Stimulated activated CD8-positive, alpha-beta memory T cell treated with anti-CD3 and anti-CD28 coated beads, Interleukin-15, amount 100 ng/mL, for 1 hour (primary cell): ENCODE data around the gene CTPS2.

Experiments
- DNase-seq: peaks from one replicate; pipeline ENCODE4 v3.0.0-alpha.2; 2020; ENCODE audit warnings: low read depth

The CTPS2 gene

DNA sequence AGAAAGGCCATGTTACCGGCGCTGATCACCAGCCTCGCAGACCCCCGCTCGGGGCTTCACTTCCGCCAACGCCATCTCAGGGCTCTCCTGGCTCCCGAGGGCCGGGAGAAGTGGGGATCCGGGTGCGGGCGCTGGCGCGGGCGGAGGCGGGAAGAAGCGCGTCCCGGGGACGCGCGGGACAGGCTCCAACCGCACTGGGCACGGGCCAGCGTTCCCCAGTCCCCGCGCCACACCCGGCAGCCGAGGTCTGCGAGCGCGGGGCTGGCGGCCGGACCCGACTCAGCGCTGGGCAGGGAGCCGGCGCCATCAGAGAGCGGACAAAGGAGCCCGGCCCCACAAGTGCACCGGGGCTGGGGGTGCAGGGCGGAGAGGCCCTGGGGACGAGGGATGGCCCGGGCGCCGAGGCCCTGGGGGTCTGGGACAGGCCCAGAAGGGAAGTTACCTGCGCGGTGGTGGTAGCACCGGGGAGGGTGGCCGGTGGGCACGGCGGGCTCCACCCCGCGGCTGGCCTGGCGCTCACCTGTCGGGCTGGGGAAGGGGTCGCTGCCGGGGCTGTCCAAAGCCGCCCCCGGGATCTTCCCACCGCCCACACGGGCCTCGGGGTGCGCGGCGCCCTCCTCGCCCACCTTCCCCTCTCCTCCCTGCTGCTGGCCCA lies 449 bp downstream of the CTPS2 start:
- DNase-seq = no peak

GRCh38 chrX:16711219-16711811 lies 1.2 kb downstream of the CTPS2 start:
- no peak for DNase-seq

DNA sequence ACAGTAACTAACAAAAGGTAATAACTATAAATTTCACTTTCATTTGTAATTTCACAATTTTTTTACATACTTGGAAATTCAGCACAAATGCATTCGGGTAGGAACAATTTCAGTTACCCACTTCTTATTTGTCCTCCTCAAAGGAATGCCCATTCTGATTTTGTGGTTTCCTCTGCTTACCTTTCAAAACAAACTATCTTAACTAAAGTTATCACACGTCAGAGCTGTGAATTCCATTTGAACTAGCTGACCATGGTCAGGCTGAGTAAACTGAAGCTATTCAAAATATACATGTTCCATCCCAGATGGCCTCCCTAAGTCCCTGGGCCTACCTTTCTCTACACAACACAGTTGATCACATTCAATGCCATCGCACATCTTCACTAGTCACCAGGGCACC lies 4.5 kb downstream of the CTPS2 start:
- no peak for DNase-seq

GRCh38 chrX:16705370-16705769 lies 7.1 kb downstream of the CTPS2 start:
- DNase-seq = no peak

GRCh38 chrX:16702700-16703599 lies 9.5 kb downstream of the CTPS2 start:
- no peak for DNase-seq

GRCh38 chrX:16700734-16701133 lies 11.7 kb downstream of the CTPS2 start:
- no peak for DNase-seq

- DNase-seq = no peak
Measured at GRCh38 chrX:16699389-16699788, 13.1 kb downstream of the CTPS2 start.

DNA sequence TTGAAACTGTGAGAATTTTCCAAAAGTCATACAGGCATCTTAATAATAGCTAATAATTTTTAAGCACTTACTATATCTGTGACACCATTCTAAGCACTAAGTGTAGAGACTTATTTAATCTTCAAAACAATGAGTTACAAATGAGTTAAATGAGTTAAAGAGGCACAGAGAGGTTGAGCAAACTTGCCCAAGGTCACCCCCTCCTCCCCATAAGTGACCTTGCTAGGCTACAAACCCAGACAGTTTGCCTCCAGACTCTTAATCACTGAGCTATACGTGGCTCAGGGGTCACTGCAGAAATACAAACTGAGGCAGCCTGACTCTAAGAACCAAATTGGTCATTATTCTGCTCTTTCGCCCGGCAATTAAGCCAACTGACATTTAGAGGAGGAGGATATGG lies 15.5 kb downstream of the CTPS2 start:
- no peak for DNase-seq

GRCh38 chrX:16695079-16695676 lies 17.3 kb downstream of the CTPS2 start:
- peak; percentile 42 for DNase-seq

DNA sequence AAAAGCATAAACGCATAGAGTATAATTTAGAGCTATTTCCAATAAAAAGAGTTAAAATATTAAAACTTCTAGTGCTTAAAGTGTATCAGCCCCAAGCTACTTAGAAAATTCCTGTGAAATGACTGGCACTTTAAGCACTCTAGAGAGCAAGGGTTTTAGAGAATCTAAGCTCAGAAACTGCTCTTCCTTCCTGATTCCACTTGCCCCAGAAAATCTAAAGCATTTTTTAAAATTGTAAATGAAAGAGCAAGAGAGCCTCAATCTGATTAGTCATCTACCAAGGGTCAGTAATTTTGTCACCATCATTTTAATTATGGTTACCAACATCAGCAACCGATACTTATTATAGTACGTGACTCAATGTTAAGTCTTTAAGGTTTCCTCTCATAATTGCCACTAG lies 25.0 kb downstream of the CTPS2 start:
- DNase-seq = no peak

DNA sequence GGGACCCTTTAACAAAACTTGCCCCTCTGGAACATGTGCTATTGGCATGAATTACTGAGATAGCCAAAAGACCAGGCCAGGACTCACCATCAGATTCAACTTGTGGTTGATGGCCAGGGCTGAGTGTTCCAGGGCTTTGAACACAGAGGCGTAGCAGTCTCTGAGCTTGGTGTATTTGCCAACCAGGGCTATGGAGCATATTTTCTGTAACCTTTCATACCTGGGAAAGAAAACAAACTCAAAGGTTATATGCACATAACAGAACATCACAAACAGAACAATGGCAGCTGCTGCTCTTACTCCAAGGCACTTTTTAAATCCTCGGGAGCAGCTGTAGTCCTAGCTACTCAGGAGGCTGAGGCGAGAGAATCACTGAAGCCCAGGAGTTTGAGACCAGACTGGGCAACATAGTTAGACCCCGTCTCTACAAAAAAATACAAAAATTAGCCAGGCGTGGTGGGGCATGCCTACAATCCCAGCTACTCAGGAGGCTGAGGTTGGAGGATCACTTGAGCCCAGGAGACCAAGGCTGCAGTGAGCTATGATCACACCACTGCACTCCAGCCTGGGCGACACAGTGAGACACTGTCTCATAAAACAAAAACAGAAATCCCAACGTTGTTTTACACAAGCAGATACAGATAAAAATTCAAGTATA lies 29.3 kb downstream of the CTPS2 start:
- DNase-seq = no peak

GRCh38 chrX:16678689-16679088 lies 33.8 kb downstream of the CTPS2 start:
- DNase-seq = no peak

DNA sequence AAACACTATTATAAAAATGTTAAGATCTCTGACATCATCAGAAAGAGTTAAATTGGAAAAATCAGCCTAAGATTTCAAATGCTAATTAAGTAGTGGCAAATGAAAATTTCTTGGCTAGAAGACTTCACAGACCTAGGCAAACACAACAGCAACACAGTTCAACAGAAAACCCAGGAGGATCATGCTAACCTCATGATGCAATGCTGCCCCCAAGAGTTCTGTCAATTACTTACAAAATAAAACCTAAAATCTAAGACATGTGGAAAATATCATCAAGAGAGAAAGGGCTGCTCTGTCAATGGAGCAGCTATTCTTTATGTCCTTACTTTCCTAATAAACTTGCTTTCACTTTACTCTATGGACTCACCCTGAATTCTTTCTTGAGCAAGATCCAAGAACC lies 41.5 kb downstream of the CTPS2 start:
- no peak for DNase-seq

DNA sequence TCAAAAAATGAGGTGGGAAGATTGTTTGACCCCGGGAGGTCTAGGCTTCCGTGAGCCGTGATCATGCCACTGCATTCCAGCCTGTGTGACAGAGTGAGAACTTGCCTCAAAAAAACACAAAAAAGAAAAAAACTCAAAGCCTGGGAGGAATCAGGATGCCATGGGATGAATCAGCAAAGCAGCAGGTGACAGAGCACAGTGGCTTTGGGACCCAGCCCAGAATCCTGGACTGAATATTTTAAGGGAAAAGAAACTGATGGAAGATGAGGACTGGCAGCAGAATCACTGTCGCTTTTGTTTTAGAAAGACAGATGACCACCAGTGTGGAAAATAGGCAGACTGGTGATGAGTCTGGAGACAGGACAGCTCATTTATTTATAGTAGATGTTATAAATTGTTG lies 45.9 kb downstream of the CTPS2 start:
- no peak for DNase-seq

DNA sequence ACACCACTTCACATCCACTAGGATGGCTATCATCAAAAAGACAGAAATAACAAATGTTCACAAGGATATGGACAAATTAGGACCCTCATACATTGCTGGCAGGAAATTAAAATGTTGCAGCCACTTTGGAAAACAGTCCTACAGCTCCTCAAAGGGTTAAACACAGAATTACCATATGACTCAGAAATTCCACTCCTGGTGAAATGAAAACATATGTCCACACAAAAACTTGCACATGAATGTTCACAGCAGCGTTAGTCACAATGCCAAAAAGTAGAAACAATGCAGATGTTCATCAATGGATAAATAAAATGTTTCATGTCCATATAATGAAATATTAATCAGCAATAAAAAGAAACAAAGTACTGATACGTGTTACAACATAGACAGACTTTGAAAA lies 47.4 kb downstream of the CTPS2 start:
- DNase-seq = no peak

DNA sequence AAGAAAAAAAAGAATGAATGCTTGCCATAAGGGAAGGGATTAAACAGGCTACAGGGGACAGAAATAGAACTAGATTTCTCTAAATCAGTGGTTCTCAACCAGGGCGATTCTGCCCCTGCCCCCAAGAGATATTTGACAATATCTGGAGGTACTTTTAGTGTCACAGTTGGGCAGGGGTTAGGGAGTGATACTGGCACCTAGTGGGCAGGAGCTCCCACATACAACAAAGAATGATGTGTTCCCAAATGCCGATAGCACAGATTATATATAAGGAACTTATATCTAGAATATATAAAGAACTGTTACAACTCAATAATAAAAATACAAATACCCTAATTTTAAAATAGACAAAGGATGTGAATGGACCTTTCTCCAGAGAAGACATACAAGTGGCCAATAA lies 47.8 kb downstream of the CTPS2 start:
- DNase-seq = no peak

DNA sequence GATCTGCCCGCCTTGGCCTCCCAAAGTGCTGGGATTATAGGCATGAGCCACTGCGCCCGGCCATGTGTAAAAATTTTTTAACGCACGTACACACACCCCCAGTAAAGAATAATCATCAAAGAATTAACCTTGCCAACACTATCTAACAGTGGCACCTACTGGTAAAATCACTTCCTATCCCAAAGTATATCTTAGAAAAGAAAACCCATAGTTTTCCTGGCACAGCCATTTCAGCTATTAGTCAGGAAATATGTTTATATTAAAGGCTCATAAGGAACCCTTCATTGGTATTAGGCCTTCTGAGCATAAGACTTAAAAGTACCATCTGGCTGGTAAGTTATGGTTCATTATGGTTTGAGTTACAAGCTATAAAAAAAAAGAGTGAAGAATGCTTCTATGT lies 48.4 kb downstream of the CTPS2 start:
- no peak for DNase-seq

- DNase-seq = no peak
Measured at GRCh38 chrX:16662402-16662801, 50.1 kb downstream of the CTPS2 start.

GRCh38 chrX:16661495-16661894 lies 51.0 kb downstream of the CTPS2 start:
- no peak for DNase-seq

DNA sequence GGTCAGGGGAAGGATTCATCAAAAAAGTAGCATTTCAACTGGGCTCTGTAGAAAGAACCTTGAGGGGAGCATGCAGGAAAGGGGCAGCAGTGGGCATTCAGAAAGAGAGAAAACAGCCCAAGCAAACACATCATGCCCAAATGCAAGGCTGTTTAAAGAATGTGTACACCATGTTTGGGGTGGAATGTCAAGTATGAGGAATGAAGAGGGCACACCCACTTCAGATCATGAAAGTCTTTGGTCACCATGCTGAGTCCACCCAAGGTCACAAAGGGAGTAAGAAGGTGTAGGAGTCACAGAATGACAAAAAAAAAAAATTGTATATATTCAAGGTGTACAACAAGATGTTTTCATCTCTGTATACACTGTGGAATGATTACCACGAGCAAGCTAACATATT lies 53.1 kb downstream of the CTPS2 start:
- no peak for DNase-seq

GRCh38 chrX:16658284-16658683 lies 54.2 kb downstream of the CTPS2 start:
- no peak for DNase-seq

- no peak for DNase-seq
Measured at GRCh38 chrX:16654093-16654492, 58.4 kb downstream of the CTPS2 start.
